CD1c-positive myeloid dendritic cell (primary cell): ENCODE results near the gene TMEM232.
A peak's percentile ranks its signal among the peaks of the same experiment; 100 is the strongest.
"Not testable (repeated sequence)": the region's sequence is repeated elsewhere in the genome, so short reads cannot be mapped to it uniquely, and the experiment has no call there.

Experiments
- DNase-seq: peaks from one replicate; pipeline ENCODE4 v3.0.0-alpha.2; 2016; ENCODE audit errors: extremely low spot score

TMEM232 gene

GRCh38 chr5:110726249-110727024 is at the start of gene TMEM232:
TSS of gene TMEM232 (minus strand) at chr5:110726671. CDS start at chr5:110667352, 59,319 bp downstream.
- peak; percentile 86 for DNase-seq

GRCh38 chr5:110770286-110770685 is 43.8 kb upstream of the TMEM232 start:
- no peak for DNase-seq

DNA sequence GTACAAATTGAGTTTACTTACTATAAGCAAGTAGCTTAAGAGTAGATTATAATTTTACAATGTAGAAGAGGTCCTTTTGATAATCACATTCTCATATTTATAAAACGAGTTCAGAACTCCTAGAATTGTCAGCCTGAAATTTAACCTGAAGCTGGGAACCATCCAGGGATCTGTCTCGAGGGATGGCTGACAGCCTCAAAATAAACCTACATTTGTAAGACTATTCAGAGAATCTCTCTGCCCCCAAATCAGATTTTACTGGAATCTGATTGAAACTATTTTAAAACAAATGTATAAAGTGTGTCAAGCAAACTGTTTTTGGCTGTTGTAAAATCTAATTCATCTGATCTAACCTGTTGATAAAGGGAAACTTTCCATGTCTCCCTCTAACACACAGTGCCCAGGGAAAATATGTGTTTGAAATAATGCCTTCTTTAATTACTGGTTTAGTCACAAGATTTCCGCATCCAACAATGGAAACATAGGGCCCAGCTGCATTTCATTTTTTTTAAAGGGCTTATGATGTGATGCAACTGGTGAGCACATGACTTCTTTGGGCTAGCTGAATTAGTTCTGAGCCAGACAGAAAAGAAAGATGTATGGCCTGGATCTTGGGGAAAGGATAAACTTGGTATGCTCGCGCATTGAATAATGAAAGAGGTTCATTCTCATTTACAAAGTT is 42.7 kb upstream of the TMEM232 start:
- no peak for DNase-seq

- no peak for DNase-seq
Observed at GRCh38 chr5:110768138-110768860, 41.8 kb upstream of the TMEM232 start.

- DNase-seq: no peak
Observed at GRCh38 chr5:110760158-110760557, 33.7 kb upstream of the TMEM232 start.

DNA sequence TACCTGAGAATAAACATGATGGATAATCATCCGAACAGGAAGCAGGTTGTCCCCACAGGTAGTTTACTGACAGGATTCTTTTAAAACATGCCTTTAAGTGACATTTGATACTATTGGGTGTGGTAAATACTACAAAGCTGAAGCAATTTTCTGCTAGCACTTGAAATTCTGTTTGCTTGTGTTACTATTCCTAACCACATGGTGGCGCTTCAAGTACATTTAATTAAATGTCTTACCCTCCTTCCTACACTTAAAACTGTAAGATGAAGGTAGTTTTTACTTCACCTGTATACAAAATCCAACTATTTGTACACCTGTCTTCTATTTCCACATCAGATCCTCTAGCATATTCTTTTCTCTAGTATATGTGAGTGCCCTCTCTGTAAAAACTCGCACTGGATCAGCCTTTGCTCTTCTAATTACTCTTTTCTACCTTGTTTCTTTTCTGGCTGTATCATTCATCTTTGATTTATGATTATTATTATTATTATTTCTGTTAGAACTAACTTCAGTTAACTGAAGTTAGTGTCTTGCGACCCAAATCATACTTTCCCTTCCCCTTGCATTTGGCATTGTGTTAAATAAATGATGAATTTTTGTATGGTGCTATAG is 30.8 kb upstream of the TMEM232 start:
- DNase-seq: peak; percentile 52

- no peak for DNase-seq
Observed at GRCh38 chr5:110754181-110754580, 27.7 kb upstream of the TMEM232 start.

- no peak for DNase-seq
Observed at GRCh38 chr5:110753600-110753999, 27.1 kb upstream of the TMEM232 start.

- no peak for DNase-seq
Observed at GRCh38 chr5:110752953-110753352, 26.5 kb upstream of the TMEM232 start.

DNA sequence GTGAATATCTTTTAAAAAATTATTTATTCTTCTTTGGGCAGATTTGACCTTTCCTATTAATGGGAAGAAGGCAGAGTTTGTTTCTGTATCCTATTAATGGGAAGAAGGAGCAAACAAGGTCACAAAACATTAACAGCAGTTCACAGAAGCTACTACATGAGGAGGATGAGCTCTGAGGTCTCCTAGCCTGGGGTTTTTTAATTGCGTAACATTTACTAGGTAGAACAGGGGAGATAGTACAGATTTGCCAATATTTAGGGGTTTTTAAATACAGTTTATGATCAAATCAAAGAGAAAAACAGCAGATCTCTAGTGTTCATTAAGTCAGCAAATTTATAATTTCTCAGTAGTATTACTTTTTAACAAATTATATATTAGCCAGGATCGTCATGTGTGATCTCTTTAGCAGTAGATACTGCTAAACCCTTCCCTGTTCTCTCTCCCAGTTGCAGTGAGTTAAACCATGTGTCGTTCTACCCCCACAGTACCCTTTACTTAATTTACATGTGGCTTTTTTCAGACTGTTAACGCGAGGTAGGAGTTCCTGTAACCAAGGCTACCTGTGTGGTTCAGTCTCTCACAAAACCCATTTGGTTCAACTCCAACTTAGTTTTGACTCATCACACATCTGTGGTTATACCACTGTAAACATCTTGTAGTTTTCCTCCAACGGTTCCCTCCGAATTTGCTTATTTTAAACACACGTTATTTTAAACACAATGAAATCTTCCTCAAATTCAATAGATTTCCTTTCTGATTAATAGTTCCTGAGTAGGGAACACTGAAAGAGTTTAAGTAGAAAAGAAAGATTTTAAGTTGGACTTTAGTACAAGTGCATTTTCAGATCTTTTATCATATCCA is 25.7 kb upstream of the TMEM232 start:
- DNase-seq: no peak

DNA sequence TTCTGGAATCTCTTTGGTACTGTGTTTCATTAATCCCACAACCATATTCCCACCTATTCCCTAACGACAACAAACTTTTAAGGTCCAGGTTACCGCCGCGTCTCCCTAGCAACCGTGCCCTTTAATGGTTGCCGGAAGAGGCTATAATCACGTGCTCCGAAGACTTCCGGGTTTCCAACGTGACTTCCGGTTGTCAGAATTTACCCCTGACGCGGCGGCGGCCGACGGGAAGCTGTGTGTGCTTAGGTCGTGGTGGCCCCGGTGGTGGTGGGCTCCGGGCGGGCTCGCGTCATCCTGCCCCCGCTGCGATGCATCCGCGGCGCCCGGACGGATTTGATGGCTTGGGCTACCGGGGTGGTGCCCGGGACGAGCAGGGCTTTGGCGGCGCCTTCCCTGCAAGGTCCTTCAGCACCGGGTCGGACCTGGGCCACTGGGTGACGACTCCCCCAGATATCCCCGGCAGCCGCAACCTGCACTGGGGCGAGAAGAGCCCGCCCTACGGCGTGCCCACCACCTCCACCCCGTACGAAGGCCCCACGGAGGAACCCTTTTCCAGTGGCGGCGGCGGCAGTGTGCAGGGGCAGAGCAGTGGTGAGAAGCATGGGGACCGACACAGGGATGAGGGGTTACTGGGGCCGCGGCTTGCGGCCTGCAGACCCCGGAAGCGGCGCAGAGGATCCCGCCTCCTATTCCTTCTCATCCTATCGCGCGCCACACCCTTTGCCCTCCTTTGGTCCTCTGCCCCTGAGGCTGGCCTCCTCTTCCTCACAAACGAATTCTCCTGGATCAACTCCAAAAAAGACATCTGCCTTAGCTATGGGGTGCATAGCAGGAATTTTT is 12.6 kb upstream of the TMEM232 start, which contains the start of gene SLC25A46:
TSS of gene SLC25A46 (plus strand) at position 196 of the 840 bp plus-strand sequence. CDS start at position 309, 113 bp downstream.
- peak; percentile 95 for DNase-seq

DNA sequence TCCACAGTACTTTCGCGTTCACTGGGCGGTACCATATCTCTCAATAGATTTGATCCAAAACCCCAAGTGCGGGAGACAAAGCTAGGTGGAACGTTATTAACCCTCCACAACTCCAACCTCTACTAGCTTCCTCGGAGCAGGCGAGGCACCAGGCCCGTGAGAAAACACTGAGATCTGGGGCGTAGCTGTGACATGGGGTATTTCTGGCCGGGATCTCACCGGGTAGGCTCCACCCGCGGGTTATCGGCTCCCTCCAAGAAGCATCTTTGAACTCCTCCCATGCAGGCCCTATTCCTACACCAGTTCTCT is 12.0 kb upstream of the TMEM232 start:
- DNase-seq: no peak

DNA sequence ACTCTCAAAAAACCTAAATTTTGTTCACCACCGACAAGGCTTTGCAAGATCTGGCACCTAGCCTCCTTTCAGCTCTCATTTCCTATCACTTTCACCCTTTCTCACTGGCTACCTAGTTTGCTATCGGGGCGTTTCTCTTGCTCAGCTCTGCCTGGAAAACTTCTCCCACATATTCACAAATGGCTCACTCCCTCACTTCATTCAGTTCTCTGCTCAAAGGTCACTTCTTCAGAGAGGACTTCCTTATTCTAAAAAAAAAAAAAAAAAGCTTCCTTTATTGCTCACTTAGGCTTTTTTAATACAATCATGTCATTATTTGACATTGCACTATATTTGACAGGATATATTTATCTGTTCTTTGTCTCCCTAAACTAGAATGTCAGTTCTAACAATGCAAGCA is 10.3 kb upstream of the TMEM232 start:
- DNase-seq: peak; percentile 47

- DNase-seq: no peak
Observed at GRCh38 chr5:110735556-110735955, 9.1 kb upstream of the TMEM232 start.

DNA sequence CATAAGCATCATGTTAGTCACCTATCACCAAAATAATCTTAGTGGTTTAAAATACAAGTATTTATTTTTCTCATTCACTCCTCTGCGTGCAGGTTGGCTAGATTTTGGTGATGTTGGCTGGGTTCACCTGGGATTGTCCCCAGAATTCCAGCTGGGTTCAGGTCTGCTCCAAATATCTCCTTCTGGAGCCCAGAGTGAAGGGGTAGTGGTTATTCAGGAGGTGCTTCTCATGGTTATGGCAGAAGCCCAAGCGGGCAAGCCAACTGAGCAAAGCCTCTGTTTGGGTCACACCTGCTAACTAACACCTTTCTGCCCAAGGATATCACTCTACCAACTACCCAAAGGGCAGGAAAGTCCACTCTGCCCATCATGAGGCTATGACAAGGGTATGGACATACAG is 7.6 kb upstream of the TMEM232 start:
- DNase-seq: no peak

DNA sequence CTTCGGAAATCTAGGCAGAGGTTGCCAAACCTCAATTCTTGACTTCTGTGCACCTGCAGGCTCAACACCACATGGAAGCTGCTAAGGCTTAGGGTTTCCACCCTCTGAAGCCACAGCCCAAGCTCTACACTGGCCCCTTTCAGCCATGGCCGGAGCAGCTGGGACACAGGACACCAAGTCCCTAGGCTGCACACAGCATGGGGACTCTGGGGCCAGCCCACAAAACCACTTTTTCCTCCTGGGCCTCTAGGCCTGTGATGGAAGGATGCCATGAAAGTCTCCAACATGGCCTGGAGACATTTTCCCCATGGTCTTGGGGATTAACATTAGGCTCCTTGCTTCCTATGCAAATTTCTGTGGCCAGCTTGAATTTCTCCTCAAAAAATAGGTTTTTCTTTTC is 5.0 kb upstream of the TMEM232 start:
- not testable (repeated sequence) for DNase-seq

DNA sequence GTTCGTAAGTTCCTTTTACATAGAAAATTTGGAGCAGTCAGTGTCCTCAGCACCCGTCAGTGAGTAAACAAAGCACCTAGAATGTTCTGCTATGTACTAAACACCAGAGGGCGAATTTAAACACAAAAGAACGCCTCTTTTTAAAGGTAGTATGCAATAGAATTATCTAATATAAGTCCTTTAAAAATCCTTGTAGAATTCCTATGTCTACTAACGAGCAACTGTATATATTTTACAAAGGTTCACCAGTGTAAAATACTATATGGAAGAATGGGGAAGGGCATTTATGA is 499 bp upstream of the TMEM232 start:
- DNase-seq: no peak

- no peak for DNase-seq
Observed at GRCh38 chr5:110718311-110718710, 8.2 kb downstream of the TMEM232 start.

GRCh38 chr5:110716247-110717245 is 9.9 kb downstream of the TMEM232 start:
- DNase-seq: no peak
